K562 (cell line): ENCODE measurements around the gene GRPEL2. TPM values are rescaled to one million over a fixed set of nuclear protein-coding genes. Genes with fewer than 3 reads are reported as not detected.

Experiments used
- ADNP ChIP-seq: fragments of 200-800 bp; sonication (Bioruptor generic); IDR thresholded peaks from 2 replicates; pipeline ENCODE4 v1.6.1; 2016; ENCODE audit warnings: missing genetic modification characterization, missing compliant biosample characterization
- ARID3A ChIP-seq: IDR thresholded peaks from 2 replicates; pipeline ENCODE4 v1.6.1; 2012; ENCODE audit warnings: low read depth, low read length, improper control_type of control experiment, borderline replicate concordance
- BMI1 ChIP-seq: fragments of 150-350 bp; IDR thresholded peaks from 2 replicates; pipeline ENCODE4 v1.6.1; 2014; ENCODE audit warnings: low read length
- CBX5 ChIP-seq: IDR thresholded peaks from 2 replicates; pipeline ENCODE4 v1.6.1; 2014; ENCODE audit warnings: low read depth, borderline replicate concordance
- CHAMP1 ChIP-seq: fragments of 450-650 bp; IDR thresholded peaks from 2 replicates; pipeline ENCODE4 v1.6.1; 2016; ENCODE audit warnings: mild to moderate bottlenecking
- CREB1 ChIP-seq, 2 experiments: sonication (generic) in 1 of 2; formaldehyde crosslinking in 1 of 2; IDR thresholded peaks; 2 replicates each; pipeline versions ENCODE4 v1.6.1 to v1.8.0; 2012 to 2022; ENCODE audit warnings: inconsistent platforms in 1 of 2, mild to moderate bottlenecking in 1 of 2, missing genetic modification reagents in 1 of 2, moderate library complexity in 1 of 2
- DEAF1 ChIP-seq: fragments of 450-650 bp; formaldehyde crosslinking; IDR thresholded peaks from 2 replicates; pipeline ENCODE4 v1.4.0; 2020; ENCODE audit warnings: mild to moderate bottlenecking, moderate library complexity
- FIP1L1 ChIP-seq: fragments of 200-400 bp; formaldehyde crosslinking; IDR thresholded peaks from 2 replicates; pipeline ENCODE4 v1.6.1; 2018; ENCODE audit warnings: mild to moderate bottlenecking, low read depth, low read length; ENCODE audit not compliant: poor library complexity, severe bottlenecking
- FOS ChIP-seq: IDR thresholded peaks from 3 replicates; pipeline ENCODE4 v1.6.1; 2011; ENCODE audit not compliant: insufficient read length; ENCODE audit errors: extremely low read depth
- GTF2F1 ChIP-seq: IDR thresholded peaks from 2 replicates; pipeline ENCODE4 v1.6.1; 2011; ENCODE audit warnings: low read depth, low read length, improper control_type of control experiment
- ID3 ChIP-seq, 2 experiments: fragments of 250-450 bp in 1 of 2; fragments of 450-650 bp in 1 of 2; sonication (Bioruptor Pico) in 1 of 2; IDR thresholded peaks; 2 replicates each; pipeline versions ENCODE4 v1.6.1 to v1.8.0; 2016 to 2021; ENCODE audit warnings: mild to moderate bottlenecking in 2 of 2, moderate library complexity in 2 of 2, missing compliant biosample characterization in 1 of 2, missing genetic modification characterization in 1 of 2
- KDM1A ChIP-seq, 2 experiments: fragments of 450-650 bp; IDR thresholded peaks; 2 replicates each; pipeline ENCODE4 v1.6.1; 2016; ENCODE audit warnings: mild to moderate bottlenecking in 2 of 2
- LEF1 ChIP-seq: fragments of 450-650 bp; IDR thresholded peaks from 2 replicates; pipeline ENCODE4 v1.6.1; 2016; ENCODE audit warnings: mild to moderate bottlenecking
- MEIS2 ChIP-seq: fragments of 450-650 bp; IDR thresholded peaks from 2 replicates; pipeline ENCODE4 v1.6.1; 2014; ENCODE audit warnings: mild to moderate bottlenecking; ENCODE audit not compliant: partially characterized antibody
- NFIC ChIP-seq: fragments of 450-650 bp; IDR thresholded peaks from 2 replicates; pipeline ENCODE4 v1.6.1; 2017; ENCODE audit warnings: mild to moderate bottlenecking, inconsistent platforms
- POU5F1 ChIP-seq: fragments of 150-350 bp; IDR thresholded peaks from 2 replicates; pipeline ENCODE4 v1.6.1; 2014; ENCODE audit warnings: borderline replicate concordance, low read length, low read depth, mild to moderate bottlenecking; ENCODE audit not compliant: partially characterized antibody
- PRMT5 ChIP-seq: sonication (generic); formaldehyde crosslinking; IDR thresholded peaks from 2 replicates; pipeline ENCODE4 v1.5.0; 2020; ENCODE audit warnings: missing genetic modification reagents
- SRSF7 ChIP-seq: fragments of 200-400 bp; formaldehyde crosslinking; optimal IDR thresholded peaks from 2 replicates; pipeline ENCODE3; 2017; ENCODE audit warnings: mild to moderate bottlenecking, low read depth, low read length
- TSC22D4 ChIP-seq: fragments of 450-650 bp; IDR thresholded peaks from 2 replicates; pipeline ENCODE4 v1.6.1; 2016; ENCODE audit warnings: missing genetic modification characterization, missing biosample characterization, control low read depth
- ZNF431 ChIP-seq: sonication (generic); formaldehyde crosslinking; IDR thresholded peaks from 2 replicates; pipeline ENCODE4 v1.8.0; 2022; ENCODE audit warnings: mild to moderate bottlenecking, missing genetic modification reagents
- polyA plus RNA-seq, 8 experiments: library from polyadenylated mRNA; depleted of rRNA in 4 of 8; stranded (reverse) in 5 of 8; unstranded in 3 of 8; fragments of >200 nt; fragmentation: Nextera tagmentation in 2 of 8; fragmentation: Illumina TruSeq in 1 of 8; extraction: Ambion mirVana in 2 of 8; extraction: Trizol in 1 of 8; gene quantifications; 2 replicates each; pipeline versions ENCODE4 v1.2.1 to v1.2.3, GENCODE V29; 2011 to 2014; ENCODE audit warnings: inconsistent platforms in 1 of 8, missing spikeins in 1 of 8
- total RNA-seq, 7 experiments: library from RNA; depleted of rRNA in 6 of 7; stranded (reverse); fragments of >200 nt in 6 of 7; fragmentation: Illumina TruSeq in 2 of 7; extraction: Trizol in 2 of 7; gene quantifications; 2 replicates each; pipeline versions ENCODE4 v1.2.1 to v1.2.3, GENCODE V29; 2011 to 2021; ENCODE audit warnings: low replicate concordance in 1 of 7

The GRPEL2 gene
- total and polyA plus RNA-seq, 9 of the 15 experiments (the other 6 are each of a cell fraction or from before 2014, with no cell fraction given) = 11.2 to 40.5 (median 25.8) TPM

GRCh38 chr5:149365418-149365817, 20.1 kb downstream of the GRPEL2 start (continued):
- TF ChIP-seq POU5F1 (no peak), ARID3A (no peak), NFIC (0 out of 2 replicates have a peak, but pooled peaks have one; percentile 30), PRMT5 (no peak), TSC22D4 (no peak), FIP1L1 (no peak), LEF1 (no peak), DEAF1 (CRISPR knock-in tag) (no peak), KDM1A (IDR thresholded peaks at IDR 0.05) (0 out of 4 replicates have a peak, but pooled peaks have one; percentile 36 to 55), BMI1 (no peak), ADNP (tag) (no peak), ID3 (CRISPR knock-in tag; IDR thresholded peaks at IDR 0.05) (no peak), ID3 (tag; IDR thresholded peaks at IDR 0.05) (no peak), FOS (no peak), GTF2F1 (no peak), ZNF431 (CRISPR knock-in tag) (no peak), CREB1 (IDR thresholded peaks at IDR 0.05) (0 out of 2 replicates have a peak, but pooled peaks have one; percentile 56), CREB1 (CRISPR knock-in tag; IDR thresholded peaks at IDR 0.05) (no peak), SRSF7 (no peak), CHAMP1 (no peak), CBX5 (no peak), MEIS2 (peak; percentile 10)
